ENCODE results near the gene ARHGAP18.

DNA sequence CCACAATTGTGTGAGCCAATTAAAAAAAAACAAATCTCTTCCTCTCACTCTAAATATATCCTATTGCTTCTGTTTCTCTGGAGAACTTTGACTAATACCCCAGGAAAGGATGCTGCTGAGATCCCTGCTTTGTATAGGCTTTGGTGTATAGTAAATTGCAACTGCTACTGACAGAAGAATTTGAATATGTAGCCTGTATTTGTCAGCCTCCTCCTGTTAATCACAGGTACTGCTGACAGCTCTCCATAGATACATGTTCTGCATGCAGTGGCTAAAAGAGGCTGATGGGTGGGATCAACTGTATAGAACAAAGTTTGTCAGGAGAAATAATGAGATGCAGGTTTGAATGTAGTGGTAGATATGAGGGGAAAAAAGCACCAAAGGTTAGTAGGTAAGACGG, 95.0 kb downstream of the ARHGAP18 start:
- TF ChIP-seq, protein P1, sequence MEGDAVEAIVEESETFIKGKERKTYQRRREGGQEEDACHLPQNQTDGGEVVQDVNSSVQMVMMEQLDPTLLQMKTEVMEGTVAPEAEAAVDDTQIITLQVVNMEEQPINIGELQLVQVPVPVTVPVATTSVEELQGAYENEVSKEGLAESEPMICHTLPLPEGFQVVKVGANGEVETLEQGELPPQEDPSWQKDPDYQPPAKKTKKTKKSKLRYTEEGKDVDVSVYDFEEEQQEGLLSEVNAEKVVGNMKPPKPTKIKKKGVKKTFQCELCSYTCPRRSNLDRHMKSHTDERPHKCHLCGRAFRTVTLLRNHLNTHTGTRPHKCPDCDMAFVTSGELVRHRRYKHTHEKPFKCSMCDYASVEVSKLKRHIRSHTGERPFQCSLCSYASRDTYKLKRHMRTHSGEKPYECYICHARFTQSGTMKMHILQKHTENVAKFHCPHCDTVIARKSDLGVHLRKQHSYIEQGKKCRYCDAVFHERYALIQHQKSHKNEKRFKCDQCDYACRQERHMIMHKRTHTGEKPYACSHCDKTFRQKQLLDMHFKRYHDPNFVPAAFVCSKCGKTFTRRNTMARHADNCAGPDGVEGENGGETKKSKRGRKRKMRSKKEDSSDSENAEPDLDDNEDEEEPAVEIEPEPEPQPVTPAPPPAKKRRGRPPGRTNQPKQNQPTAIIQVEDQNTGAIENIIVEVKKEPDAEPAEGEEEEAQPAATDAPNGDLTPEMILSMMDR (IDR thresholded peaks at IDR 0.05 in 8 of 11, conservative IDR thresholded peaks at IDR 0.05 in 3 of 11), result no peak
- TF ChIP-seq POLR2AphosphoS5 (IDR thresholded peaks at IDR 0.05), result no peak

Data from spleen (tissue), 7 donors.